ENCODE measurements around the gene UCMA. TPM values are rescaled to one million over a fixed set of nuclear protein-coding genes. Genes with fewer than 3 reads are reported as not detected.

UCMA gene
- total RNA-seq, 1 experiment from 2014 or later, result not detected

GRCh38 chr10:13219685-13220670 lies 14.2 kb downstream of the UCMA start:
- intact Hi-C loops (cut with micrococcal nuclease; ENCODE audit: unreplicated experiment), result no loop called here
- BruUV-seq (replicated peaks), result no TSS peak
- H3K9me3 ChIP-seq (ENCODE audit: low read depth, low read length, poor library complexity, severe bottlenecking), result no peaks in the 10 kb centered on the region
- H3K4me1 ChIP-seq (ENCODE audit: insufficient read depth, low read length, poor library complexity, severe bottlenecking), result no peaks in the 10 kb centered on the region
- no peak for DNase-seq (ENCODE audit: low spot score)
- H3K36me3 ChIP-seq (ENCODE audit: insufficient read depth, low read length, poor library complexity, severe bottlenecking), result no peaks in the 10 kb centered on the region
- H3K4me3 ChIP-seq (ENCODE audit: low read depth, low read length, poor library complexity, severe bottlenecking), result no peak overlapping the region
- H3K27ac ChIP-seq (ENCODE audit: low read depth, low read length, poor library complexity, severe bottlenecking), result no peak overlapping the region
- TF ChIP-seq CTCF (conservative IDR thresholded peaks at IDR 0.05; ENCODE audit: low read depth, low read length) (0 out of 2 replicates have a peak, but pooled peaks have one; percentile 16), EZH2 (IDR thresholded peaks at IDR 0.05; ENCODE audit: borderline replicate concordance, low read depth, low read length, poor library complexity, severe bottlenecking) (no peak)
- POLR2A ChIA-PET (ENCODE audit: low non-redundant PET), result no interaction called here
- no peaks in the 10 kb centered on the region for H3K27me3 ChIP-seq (replicated peaks; ENCODE audit: insufficient read depth, low read depth, low read length, poor library complexity)
- CTCF ChIA-PET, result interaction anchor here (0.7 kb wide), 1 partner anchor 152 kb away, joined by 3 read pairs; no protein-coding TSS in a partner anchor

- intact Hi-C loops (cut with micrococcal nuclease; ENCODE audit: unreplicated experiment), result no loop called here
- H3K4me1 ChIP-seq (ENCODE audit: insufficient read depth, low read length, poor library complexity, severe bottlenecking), result no peaks in the 10 kb centered on the region
- TF ChIP-seq CTCF (conservative IDR thresholded peaks at IDR 0.05; ENCODE audit: low read depth, low read length) (no peak), EZH2 (IDR thresholded peaks at IDR 0.05; ENCODE audit: borderline replicate concordance, low read depth, low read length, poor library complexity, severe bottlenecking) (no peak)
- no peaks in the 10 kb centered on the region for H3K27me3 ChIP-seq (replicated peaks; ENCODE audit: insufficient read depth, low read depth, low read length, poor library complexity)
- H3K4me3 ChIP-seq (ENCODE audit: low read depth, low read length, poor library complexity, severe bottlenecking), result no peak overlapping the region
- H3K36me3 ChIP-seq (ENCODE audit: insufficient read depth, low read length, poor library complexity, severe bottlenecking), result no peaks in the 10 kb centered on the region
- H3K27ac ChIP-seq (ENCODE audit: low read depth, low read length, poor library complexity, severe bottlenecking), result no peak overlapping the region
- no TSS peak for BruUV-seq (replicated peaks)
- ChIA-PET CTCF (no interaction called here), POLR2A (ENCODE audit: low non-redundant PET) (no interaction called here)
- H3K9me3 ChIP-seq (ENCODE audit: low read depth, low read length, poor library complexity, severe bottlenecking), result no peaks in the 10 kb centered on the region
- no peak for DNase-seq (ENCODE audit: low spot score)
Observed at GRCh38 chr10:13218878-13219277, 15.3 kb downstream of the UCMA start.

- CTCF ChIA-PET, result no interaction called here
- H3K4me1 ChIP-seq (ENCODE audit: insufficient read depth, low read length, poor library complexity, severe bottlenecking), result no peaks in the 10 kb centered on the region
Observed at GRCh38 chr10:13213163-13213562, 21.0 kb downstream of the UCMA start.

More at GRCh38 chr10:13213163-13213562, 21.0 kb downstream of the UCMA start:
- POLR2A ChIA-PET (ENCODE audit: low non-redundant PET), result no interaction called here
- no peak overlapping the region for H3K4me3 ChIP-seq (ENCODE audit: low read depth, low read length, poor library complexity, severe bottlenecking)
- intact Hi-C loops (cut with micrococcal nuclease; ENCODE audit: unreplicated experiment), result no loop called here
- H3K27ac ChIP-seq (ENCODE audit: low read depth, low read length, poor library complexity, severe bottlenecking), result no peak overlapping the region
- BruUV-seq (replicated peaks), result no TSS peak
- TF ChIP-seq EZH2 (IDR thresholded peaks at IDR 0.05; ENCODE audit: borderline replicate concordance, low read depth, low read length, poor library complexity, severe bottlenecking) (no peak), CTCF (conservative IDR thresholded peaks at IDR 0.05; ENCODE audit: low read depth, low read length) (no peak)
- H3K9me3 ChIP-seq (ENCODE audit: low read depth, low read length, poor library complexity, severe bottlenecking), result no peaks in the 10 kb centered on the region
- peaks cover 24% of the 10 kb centered on the region for H3K36me3 ChIP-seq (ENCODE audit: insufficient read depth, low read length, poor library complexity, severe bottlenecking)
- H3K27me3 ChIP-seq (replicated peaks; ENCODE audit: insufficient read depth, low read depth, low read length, poor library complexity), result no peaks in the 10 kb centered on the region
- no peak for DNase-seq (ENCODE audit: low spot score)

All from A673 (cell line).